SW480 (cell line): ENCODE results near the gene CHRNE.

Experiments
- DNase-seq: peaks from one replicate; pipeline ENCODE4 v3.0.0-alpha.2; 2016; ENCODE audit warnings: low spot score

Gene CHRNE

DNA sequence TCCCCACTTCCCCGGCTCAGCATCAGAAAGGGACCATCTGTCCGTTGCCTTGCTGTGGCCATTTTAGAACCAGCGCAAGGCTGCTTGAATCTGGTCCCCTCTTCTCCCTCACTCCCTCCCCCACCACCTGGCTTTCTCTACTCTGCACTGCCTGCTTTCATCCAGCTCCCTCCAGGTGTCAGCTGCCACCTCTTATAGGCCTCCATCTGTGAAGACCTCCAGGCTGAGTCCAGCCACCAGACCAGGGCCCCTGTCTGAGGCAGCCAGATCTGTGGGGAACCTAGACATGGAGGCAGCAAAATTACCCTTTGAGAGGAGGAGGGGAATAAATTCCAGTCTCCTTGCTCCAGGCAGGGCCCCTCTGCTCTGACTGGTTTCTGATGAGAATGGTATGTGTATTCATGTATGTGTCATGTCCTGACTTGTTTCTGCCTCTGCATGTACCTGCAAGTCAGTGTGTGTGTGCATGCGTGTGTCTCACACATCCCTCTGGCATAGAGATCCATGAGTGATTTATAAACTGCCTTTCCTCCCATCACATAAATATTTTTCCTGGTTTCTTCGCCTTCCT is 48.7 kb downstream of the CHRNE start:
- DNase-seq, result no peak

- no peak for DNase-seq
Observed at GRCh38 chr17:4853208-4853671, 49.7 kb downstream of the CHRNE start.

DNA sequence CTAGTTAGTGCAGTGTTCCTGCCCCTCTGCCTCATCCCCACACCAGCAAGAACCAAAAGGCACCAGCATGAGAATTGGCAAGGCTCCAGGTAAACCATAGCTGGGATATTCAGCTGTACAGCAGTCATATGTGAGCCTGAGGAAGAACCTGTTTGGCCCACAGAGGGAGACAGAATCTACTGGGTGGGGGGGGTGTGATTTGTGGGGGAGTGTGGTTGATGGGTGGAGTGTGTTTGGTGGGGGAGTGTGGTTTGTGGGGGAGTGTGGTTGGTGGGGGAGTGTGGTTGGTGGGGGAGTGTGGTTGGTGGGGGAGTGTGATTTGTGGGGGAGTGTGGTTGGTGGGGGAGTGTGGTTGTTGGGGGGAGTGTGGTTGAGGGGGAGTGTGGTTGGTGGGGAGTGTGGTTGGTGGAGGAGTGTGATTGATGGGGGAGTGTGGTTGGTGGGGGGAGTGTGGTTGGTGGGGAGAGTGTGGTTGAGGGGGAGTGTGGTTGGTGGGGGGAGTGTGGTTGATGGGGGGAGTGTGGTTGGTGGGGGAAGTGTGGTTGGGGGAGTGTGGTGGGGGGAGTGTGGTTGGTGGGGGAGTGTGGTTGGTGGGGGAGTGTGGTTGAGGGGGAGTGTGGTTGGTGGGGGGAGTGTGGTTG is 50.2 kb downstream of the CHRNE start:
- no peak for DNase-seq

DNA sequence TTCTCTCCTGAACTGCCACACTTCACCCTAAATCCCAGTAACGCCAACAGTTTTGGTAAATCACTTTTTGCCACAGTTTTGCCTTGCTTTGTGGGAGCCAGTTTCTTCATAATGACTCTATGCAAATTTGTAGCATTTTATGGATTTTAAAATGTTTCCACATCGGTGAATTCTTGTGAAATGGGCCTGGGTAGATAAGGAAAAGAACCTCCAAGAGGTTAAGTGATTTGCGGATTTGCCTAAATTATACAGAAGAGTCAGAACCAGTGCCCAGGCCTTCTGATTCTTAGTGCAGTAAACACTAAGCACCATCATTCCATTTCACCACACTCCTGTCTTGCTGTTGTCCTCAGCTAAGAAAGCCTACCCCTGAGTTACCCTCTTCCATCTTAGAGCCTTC is 51.8 kb downstream of the CHRNE start:
- DNase-seq, result no peak

DNA sequence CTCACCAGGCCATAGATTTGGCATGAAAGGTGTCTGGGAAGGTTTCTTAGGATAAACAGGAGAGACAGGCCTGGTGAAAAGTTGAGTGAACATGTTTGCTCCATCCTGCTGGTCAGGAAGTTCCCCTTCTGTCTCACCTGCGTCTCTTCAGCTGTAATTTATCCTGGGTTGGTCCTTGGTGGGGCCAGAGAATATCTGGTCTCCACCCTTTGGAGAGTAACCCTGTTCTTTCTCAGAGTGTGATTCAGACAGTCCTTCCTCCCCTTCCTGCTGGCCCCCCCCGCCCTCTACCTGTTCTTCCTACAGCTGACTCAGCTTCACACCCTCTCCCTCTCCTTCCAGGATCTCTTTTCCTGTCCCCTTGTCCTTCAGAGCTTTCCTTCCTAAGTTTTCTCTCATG is 52.7 kb downstream of the CHRNE start:
- no peak for DNase-seq

DNA sequence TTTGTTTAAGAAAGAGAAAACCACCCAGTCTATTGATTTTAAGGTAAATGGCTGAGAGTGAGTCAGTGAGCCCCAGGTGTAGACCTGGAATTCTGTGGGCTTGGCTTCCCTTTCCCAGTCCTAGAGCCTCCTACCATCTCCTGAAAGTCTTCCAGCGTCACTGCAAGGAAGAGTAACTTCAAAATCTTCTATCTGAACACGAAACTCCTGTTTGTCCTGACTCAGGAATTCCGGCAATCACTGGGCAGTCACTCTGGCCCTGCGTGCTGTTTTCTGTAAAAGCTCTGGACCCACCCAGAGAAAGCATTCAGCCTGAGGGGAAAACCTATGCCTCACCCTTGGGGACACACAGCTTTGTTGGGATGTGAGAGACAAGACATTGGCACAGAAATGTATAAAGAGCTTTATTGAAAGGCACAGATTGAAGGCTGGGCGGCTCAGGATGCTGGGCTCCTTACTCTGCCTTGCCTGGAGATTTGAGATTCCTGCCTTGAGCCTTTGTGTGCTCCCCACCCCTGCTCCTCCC is 53.8 kb downstream of the CHRNE start:
- DNase-seq, result no peak
